NCI-H748 treated with DMSO at 0.1 percent for 48 hours (cell line): ENCODE results near the gene DNASE1L2.

Experiments used
- DNase-seq: peaks from one replicate; lab custom pipeline; 2025; lab: John Stamatoyannopoulos, UW

Gene DNASE1L2

DNA sequence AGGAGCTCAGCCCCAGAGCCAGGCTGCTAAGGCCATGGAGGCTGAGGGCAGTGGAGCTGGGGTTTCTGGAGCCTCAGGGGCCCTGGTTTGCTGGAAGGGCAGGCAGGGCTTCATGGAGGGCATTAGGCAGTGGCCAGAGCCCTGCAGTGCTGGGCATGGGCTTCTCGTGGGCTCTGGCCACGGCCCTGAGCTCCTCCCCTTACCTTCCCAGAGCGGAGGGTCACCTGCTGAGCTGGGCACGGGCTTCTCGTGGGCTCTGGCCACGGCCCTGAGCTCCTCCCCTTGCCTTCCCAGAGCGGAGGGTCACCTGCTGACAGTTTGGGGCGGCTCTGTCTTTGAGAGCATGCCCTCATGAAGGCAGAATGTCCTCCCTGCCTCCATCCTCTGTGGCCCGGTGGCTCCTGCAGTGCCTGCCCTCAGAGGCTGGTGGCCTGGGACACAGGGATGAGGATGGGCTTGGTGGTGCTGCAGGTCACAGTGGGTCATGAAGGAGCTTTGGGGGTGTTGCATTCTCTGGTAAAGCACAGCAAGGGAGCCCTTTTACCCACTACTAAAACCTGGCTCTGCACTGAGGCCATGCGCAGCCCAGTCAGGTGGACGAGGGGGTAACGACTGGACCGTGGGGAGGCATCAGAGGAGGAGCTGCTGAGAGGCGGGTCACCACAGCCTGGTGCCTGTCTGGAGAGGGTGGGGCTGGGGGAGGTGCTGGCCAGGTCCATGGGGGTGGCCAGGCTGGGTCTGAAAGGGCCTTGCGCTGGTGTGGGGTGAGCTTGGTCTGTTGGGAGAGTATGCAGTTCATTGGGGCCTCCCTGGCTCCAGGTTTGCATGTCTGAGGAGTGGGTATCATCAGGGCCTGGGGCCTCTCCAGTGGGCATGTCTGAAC lies 34.6 kb downstream of the DNASE1L2 start:
- no peak for DNase-seq

DNA sequence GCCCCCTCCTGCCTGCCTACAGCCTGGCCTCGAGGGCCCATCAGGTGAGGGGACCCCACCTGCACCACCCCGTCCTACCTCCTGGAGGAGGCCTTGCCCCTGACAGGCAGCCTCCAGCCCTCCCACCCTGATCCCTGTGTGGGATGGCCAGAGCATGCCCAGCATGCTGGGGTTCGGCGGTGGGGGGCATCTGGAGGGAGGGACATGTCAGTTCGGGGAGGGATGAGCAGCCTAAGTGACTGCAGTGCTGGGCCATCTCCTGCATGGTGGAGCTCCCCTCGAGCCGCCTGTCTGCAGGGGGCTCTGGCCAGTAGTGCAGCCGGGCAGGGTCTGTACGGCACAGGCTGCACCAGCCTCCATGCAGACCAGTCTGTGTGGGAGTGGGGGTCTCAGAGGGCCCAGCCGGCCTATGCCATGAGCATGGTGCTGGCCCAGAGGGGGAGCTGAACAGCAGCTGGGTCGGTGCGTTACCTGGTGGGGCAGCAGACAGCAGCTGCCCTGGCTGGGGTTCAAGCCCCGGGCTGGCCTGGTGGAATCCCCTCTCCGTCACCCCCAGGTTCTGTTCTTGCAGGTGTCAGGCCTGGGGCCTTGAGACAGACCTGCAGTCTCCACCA lies 35.7 kb downstream of the DNASE1L2 start:
- DNase-seq: no peak

DNA sequence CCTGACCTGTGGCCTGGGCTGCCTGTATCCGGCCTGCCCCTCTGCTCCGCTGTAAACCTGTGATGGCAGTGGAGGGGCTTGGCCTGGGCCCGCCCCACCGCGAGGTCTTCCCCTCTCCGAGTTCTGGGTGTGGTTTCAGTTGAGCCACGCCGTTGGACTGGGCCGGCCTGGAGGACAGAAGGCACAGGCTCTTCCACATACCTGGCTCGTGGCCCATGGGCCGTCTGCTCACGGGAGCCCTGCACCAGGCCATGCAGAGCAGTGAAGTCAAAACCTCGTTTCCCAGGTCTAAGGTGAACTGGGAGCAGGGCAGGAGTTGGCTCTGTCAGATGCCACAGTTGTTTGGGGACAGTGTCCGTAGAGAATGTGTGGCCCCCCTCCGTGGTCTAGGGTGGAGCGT lies 37.2 kb downstream of the DNASE1L2 start:
- no peak for DNase-seq

DNA sequence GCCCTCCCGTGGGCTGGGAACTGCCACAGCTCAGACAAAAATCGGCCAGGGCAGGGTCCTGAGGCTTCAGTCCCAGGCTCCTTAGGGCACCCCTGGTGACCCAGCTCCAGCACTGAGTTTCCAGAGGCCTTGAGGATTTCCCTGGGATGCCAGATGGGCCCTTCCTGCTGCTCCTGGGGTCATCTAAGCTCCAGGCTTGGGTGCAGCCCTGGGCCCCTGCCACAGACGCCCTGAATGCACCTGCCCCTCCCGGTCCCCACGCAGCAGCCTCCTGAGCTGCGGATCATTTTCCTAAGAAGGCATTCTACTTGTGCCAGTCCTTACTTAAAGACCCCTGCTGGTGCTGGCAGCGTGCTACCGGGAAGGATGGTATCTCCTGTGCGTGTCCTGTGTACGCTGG lies 37.7 kb downstream of the DNASE1L2 start:
- no peak for DNase-seq

DNA sequence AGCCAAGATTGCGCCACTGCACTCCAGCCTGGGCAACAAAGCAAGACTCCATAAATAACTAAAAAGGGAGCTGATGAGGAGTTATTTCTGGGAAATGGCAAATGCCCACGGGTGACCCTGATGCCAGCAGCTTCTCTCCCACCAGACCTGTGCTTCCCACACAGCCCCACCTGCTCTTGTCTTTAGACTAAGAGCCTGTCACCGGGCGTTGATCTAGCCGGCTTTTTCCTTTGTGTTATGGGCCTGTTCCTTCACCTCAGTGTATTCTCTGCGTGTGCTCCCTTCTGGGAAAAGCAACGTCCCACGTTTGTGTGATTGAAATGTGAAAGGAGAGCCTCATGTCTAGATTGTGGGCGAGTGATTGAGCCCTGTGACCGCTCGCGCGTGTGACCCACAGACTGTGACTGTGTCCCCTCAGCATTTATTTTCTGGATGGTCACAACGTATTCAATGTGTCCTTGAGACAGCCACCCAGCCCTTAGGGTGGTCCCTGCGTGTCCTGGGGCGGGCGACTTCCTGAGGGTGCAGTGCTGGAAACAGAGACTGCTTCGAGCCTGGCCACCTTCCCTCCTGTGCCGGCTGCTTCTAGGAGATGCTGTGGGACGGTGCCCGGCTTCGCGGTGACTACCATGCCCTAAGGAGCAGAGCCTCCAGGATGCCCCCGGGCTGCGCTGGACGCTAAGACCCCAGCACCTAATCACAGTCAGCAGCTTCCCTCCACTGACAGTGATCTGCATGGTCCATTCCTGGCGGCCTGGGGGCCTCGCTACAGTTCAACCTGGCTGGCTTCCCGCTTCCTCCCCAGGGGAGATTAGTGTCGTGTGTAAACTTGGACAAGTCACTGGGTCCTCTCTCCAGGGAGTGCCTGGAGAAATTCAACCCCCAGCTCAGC lies 39.5 kb downstream of the DNASE1L2 start:
- DNase-seq: no peak

DNA sequence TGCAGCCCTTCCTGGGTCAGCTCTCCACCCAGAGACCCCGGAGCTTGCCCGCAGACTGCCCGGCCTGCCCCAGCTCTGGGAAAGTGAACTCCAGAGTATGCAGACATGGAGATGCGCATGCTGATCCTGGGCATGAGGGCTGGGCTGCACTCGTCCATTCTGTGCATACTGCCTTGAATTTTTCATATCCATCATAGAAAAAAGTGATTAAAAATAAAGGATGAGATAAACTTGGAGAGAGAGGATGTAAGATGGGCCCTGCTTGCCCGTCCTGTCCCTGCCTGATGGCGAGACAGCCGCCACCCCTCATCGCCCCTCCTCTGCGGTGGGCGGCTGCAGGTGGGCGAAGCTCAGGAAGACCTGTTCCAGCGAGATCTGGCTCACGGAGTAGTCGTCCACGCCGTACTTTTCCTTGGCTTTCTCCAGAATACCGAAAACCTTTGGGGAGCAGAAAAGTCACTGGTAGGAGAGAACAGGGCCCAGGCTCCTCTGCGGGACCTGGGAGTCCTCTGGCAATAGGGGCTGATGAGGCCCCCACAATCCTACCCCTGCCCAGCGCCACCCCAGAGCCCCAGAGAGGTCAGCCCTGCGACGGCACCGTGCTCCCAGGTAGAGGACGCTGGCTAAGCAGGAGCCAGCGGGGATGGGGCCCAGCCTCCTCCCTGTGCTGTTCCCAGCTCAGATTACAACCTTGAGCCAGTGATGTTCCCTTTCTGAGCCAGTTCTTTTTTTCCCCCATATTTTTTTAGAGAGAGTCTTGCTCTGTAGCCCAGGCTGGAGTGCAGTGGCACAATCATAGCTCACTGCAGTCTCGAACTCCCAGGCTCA lies 40.3 kb downstream of the DNASE1L2 start:
- DNase-seq: no peak

DNA sequence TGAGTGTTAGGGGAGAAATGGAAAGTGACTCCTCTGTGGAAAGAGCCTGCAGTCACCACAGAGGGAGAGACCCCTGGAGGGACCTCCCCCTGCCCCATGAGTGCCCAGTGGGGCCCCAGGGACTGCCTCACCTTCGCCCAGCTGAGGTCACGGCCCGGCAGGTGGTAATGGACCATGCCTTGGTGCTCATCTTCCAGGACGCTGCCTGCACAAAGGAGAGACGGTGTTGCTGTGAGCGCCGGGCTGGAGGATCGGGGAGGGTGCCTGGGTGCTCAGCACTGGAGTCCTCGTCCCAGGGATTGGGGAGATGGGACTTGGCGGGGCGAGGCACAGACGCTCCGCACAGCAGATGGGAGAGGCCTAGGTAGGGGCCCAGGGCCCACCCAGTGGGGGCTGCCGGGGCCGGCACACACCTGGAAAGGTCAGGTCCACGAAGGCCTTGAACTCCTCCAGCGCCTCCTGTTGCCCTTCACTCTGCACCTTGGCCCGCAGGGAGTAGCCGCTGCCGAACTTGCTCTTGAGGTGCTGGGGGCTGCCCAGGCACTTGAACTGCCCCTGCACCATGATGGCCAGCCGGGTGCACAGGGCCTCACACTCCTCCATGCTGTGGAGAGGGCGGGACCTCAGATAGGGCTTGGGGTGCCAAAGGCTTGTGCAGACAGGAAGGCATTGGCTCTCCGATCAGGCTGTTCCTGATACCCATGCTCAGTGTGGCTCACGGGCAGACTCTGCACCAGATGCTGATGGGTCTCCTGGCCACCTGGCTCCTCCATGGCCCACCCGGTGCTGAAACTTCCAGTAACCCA lies 41.4 kb downstream of the DNASE1L2 start:
- no peak for DNase-seq

DNA sequence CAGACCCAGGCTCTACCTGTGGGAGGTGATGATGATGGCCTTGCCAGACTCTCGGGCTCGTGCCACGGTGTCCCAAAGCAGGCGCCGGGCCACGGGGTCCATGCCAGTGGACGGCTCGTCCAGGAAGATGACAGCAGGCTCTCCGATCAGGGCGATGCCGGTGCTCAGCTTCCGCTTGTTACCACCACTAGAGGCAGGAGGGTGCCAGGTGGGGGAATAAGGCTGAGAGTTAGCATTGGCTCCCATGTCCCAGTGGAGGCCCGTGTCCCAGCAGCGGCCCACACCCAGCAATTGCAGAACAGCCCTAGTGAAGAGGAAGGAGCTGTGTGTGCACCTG lies 42.0 kb downstream of the DNASE1L2 start:
- DNase-seq: no peak

DNA sequence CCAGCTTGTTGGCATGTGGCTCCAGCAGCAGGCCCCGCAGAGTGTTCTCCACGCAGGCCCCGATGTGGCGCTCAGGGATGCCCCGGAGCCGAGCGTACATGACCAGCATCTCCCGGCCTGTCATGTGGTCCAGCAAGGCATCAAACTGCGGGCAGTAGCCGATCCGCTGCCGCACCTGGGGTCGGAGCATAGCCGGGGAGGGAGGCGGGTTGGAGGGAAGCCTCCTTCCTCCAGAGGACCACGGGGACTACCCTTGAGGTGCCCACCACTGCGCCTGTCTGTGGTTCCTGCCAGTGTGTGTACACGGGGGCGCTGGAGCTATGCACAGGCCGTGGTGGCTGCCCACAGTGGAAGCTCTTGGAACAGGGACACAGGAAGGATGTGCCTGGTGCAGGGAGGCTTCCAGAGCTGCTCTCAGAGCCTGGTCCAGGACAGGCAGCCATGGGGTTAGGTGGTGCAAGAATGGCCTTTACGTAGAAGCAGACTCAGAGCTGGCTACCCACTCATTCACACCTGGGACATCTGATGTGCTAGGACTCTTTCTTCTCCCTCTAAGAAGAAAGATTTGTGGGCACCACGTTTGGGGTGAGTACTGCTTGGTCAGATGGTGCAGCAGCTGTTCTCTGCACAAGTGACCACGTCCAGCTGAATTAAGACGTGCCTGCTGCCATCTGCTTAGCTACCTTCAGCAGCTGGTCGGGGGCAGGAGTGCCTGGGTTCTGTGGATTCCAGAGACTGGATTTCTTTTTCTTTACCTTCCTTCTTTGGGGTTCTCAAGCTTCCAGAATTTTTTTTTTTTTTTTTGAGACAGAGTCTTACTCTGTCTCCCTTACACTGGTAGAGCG lies 42.9 kb downstream of the DNASE1L2 start:
- DNase-seq: no peak

DNA sequence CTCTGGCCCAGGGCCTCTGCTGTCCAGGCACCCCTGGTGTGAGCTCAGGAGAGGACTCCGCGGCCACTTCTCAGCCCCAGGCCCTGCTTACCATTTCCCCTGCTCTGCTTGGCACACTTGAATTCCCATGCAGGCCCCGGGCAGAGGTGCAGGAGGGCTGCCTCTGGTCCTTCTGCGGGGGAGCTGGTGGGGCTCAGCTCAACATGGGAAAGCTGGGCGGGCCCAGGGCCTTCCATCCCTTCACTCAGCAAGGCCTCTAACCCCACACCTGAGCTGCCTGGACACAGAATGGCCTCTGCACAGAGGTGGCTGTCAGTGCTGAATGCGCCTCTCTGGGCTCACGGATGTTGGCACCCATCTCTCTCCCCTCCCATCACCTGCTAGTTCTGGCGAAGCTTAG lies 44.2 kb downstream of the DNASE1L2 start:
- DNase-seq: no peak

DNA sequence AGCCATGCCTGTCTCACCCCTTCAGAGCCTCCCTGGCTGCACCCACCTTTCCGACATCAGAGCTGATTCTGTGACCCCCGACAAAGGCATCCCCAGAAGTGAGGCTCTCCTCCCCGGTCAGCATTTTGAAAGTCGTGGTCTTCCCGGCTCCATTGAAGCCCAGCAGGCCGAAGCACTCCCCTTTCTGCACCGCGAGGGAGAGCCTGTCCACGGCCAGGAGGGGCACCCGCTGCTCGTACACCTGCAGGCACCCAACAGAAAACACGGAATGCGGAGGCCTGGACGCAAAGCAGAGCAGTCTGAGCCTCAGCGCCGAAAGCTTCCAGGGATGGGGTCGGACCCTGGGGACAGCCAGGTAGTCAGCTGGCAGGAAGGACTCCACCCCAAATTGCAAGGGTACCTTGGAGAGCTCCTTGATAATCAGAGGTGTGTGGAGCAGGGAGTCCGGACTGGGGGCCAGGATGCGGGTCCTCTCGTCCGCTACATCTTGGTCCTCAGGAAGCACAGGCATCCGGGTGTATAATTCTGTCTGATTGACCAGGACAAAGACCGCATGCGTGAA lies 44.8 kb downstream of the DNASE1L2 start:
- DNase-seq: no peak

DNA sequence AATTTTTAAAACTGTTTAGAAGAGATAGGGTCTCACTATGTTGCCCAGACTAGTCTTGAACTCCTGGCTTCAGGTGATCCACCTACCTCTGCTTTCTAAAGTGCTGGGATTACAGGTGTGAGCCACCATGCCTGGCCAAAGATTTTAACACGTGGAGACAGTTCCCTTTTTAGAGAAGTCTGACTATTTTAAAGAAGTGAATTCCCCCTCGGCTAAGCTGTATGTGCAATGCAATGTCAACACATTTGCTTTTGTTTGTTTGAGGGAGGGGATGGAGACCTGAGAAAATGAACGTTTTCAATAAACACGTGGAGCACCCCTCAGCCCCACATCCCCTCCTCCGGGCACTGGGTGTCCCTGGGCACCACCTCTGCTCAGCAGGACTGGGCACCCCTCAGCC lies 46.0 kb downstream of the DNASE1L2 start:
- no peak for DNase-seq

DNA sequence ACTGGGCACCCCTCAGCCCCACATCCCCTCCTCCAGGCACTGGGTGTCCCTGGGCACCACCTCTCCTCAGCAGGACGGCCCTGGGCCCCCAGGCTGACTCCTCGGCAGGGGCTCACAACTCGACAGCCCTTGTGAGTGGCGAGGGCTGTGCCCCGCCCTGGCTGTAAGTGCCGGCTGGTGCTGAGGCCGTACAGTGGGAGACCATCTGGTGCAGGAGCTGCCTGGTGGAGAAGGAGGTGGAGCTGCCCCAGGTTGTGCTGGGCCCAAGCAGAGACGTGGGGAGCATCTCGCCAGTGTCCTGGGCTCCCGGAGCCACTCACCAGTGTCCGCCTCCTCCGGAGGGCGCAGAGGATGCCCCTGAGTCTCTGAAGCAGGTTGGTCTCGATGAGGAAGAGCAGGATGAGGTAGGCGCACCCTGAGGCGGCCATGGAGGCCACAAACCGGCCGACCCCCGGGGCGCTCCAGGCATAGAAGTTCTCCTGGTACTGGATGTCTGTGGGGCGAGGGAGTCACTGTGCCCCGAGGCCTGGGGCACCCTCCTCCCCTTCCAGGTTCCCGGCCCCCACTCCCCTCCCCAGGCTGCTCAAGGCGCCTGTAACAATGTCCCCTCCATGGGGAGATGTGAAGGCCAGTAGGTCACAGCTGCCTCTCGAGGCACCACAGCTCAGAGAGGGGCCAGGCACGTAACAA lies 46.8 kb downstream of the DNASE1L2 start:
- DNase-seq: no peak

DNA sequence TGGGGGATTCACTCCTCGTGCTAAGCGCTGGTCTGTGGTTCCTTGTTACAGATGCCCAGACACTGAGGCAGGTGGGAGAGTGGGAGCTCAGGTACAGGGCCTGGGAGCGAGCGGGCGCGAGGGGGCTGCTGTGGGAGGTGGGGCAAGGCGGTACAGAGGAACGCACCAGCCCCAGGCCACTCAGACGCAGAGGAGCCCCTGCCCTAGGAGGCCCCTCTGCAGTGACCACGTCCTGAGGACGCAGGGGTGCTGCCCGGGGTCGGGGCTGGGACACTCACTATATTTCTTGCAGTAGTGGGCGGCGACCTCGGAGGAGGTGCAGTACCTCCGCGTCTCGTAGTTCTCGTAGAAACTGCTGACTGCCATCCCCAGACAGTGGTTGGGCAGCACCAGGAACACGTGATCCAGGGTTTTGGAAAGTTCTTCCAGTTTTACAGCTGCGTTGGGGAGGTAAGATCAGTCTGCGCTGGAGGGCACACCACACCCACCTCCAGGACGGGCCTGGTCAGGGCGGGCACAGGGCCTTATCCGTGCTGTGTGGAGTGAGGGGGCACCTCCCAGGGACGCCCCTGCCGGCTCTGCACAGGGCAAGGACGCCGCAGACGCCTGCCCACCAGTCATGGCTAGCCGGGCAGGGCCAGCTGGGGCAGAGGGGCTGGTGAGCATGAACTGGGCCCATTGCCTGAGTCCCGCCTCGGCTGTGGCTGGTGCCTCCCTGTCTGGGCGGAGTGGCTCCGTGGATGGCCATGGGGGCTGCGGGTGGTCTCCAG lies 47.9 kb downstream of the DNASE1L2 start:
- DNase-seq: no peak

DNA sequence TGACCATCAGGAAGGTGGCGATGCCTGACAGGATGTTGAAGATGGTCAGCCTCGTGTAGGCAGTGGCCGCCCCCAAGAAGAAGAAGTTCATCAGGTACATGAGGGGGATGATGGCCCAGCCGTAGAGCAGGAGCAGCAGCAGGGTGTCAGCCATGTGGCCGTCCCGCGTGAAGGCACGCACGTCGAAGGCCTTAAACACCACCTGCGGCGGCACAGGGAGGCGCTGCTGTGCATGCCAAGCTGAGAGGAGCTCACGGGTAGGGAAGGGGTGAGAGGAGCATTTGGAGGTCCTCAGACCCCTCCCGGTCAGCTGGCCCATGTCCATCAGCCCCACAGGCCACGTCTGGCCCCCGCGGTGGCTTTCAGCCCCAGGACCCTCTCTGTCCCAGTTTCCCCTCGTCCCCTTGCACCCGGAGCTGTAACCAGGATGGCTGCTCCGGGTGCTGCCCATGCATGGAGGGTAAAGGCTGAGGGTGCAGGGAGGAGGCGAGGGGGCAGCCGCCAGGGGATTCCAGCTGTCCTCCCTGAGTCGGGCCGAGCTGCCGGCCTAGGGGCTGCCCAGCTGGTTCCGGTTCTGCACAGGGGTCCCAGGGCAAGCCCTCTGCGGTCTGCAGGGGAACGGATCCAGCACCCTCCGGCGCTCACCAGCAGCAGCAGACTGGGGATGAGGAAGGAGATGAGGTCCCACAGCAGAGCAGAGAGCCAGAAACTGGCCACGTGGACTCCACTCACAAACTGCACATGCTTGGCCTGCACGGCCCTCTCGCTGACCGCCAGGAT lies 48.7 kb downstream of the DNASE1L2 start:
- DNase-seq: no peak

DNA sequence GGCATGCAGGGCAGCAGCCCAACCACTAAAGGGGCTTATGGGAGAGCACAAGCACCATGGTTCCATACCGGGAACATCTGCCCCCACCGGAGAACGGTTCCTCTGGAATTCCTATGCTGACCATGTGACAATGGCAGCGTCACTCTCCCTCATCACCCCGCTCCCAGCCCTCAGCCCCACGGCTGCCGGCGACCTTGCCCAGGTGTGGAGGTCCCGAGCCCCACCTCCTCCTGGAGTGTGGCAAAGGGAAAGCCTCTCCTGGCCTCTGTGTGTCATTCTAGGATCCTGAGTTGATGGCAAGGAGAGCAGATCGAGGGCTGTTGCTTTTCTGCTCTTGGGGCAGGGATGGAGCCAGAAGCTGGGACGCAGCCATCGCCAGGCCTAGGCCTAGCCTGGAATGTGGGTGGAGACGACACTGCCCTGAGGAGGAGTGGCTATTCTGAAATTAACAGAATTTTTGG lies 49.5 kb downstream of the DNASE1L2 start:
- no peak for DNase-seq

DNA sequence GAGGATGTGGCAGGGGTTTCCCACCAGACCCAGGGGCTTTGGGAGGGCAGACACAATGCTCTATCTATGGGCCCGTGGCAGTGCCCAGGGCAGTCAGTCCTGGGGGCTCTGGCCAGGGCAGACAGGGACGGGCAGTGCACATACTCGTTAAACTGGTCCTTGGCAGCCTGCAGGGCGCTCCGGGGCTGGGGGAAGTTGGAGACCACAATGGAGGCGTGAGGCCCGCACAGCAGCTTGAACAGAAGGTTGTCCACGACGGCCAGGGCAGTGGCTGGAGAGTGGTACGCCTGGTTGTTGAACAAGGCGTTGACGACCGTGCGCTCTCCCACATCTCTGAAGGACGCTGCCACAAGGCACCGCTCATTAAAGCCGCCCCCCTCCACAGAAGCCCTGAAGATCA lies 50.3 kb downstream of the DNASE1L2 start:
- no peak for DNase-seq
